ENCODE measurements around the gene PTPDC1.

The PTPDC1 gene, protein sequence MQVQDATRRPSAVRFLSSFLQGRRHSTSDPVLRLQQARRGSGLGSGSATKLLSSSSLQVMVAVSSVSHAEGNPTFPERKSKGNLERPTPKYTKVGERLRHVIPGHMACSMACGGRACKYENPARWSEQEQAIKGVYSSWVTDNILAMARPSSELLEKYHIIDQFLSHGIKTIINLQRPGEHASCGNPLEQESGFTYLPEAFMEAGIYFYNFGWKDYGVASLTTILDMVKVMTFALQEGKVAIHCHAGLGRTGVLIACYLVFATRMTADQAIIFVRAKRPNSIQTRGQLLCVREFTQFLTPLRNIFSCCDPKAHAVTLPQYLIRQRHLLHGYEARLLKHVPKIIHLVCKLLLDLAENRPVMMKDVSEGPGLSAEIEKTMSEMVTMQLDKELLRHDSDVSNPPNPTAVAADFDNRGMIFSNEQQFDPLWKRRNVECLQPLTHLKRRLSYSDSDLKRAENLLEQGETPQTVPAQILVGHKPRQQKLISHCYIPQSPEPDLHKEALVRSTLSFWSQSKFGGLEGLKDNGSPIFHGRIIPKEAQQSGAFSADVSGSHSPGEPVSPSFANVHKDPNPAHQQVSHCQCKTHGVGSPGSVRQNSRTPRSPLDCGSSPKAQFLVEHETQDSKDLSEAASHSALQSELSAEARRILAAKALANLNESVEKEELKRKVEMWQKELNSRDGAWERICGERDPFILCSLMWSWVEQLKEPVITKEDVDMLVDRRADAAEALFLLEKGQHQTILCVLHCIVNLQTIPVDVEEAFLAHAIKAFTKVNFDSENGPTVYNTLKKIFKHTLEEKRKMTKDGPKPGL
- total RNA-seq, result 7.4 to 20.4 (median 12.4) reads per million in 9 experiments

DNA sequence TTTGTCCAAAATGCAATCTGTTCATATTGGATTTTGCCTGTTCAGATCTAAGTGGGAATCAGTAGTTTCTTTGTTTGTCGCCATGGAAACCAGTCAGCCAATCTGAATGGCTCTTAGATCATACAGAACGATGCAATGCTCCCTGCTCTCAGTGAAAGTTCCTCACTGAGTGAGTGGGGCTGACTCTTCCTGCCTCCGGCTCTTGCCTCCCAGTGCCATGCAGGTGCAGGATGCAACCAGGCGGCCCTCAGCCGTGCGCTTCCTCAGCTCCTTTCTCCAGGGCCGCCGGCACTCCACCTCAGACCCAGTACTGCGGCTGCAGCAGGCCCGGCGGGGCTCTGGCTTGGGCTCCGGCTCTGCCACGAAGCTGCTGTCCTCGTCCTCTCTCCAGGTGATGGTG lies at the start of gene PTPDC1:
Gene PTPDC1, plus strand, starts transcription at position 151 of the 400 bp plus-strand sequence. Its CDS starts 67 bp downstream, at position 218.
- Mint-ChIP-seq H3K27ac (peak within 1 kb of the TSS in 1 of 2 donors; percentile 83), H3K4me1 (ENCODE audit: low read depth in 2 of 2) (no peaks in the 10 kb centered on the region), H3K27me3 (no peaks in the 10 kb centered on the region), H3K9me3 (no peaks in the 10 kb centered on the region), H3K36me3 (ENCODE audit: insufficient read depth) (no peaks in the 10 kb centered on the region), H3K4me3 (no peak within 1 kb of the TSS)
- no peak for DNase-seq
- no peak for ATAC-seq (replicated peaks)

DNA sequence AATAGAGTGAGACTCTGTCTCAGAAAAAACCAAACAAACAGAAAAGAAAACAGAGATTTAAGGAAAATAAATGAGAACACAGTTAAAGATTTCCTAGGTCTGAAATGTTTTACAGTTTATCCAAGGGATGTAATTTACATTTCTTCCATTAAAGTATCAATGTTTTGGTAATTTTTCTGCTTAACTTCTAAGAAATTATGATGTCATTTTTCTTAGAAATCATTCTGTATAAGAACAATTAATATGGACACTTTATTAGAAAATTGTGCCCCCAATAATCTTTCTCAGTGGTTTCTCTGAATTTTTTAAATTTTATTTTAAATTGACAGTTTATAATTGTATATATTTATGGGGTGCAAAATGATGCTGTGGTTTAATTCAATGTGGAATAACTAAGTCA lies 49.8 kb upstream of the PTPDC1 start:
- Mint-ChIP-seq H3K36me3 (ENCODE audit: insufficient read depth) (no peaks in the 10 kb centered on the region), H3K4me1 (ENCODE audit: low read depth in 2 of 2) (peaks cover 10 to 18% of the 10 kb centered on the region in 2 donors), H3K9me3 (no peaks in the 10 kb centered on the region), H3K27me3 (no peaks in the 10 kb centered on the region), H3K27ac (peak overlapping the region in 1 of 2 donors; percentile 70), H3K4me3 (no peak overlapping the region)
- DNase-seq, result no peak
- ATAC-seq (replicated peaks), result no peak

- H3K4me1 Mint-ChIP-seq (ENCODE audit: low read depth in 2 of 2), result no peaks in the 10 kb centered on the region
- H3K36me3 Mint-ChIP-seq (ENCODE audit: insufficient read depth), result no peaks in the 10 kb centered on the region
- ATAC-seq (replicated peaks) (no peak), DNase-seq (no peak)
- H3K4me3 Mint-ChIP-seq, result no peak overlapping the region
- H3K9me3 Mint-ChIP-seq, result no peaks in the 10 kb centered on the region
- no peak overlapping the region for H3K27ac Mint-ChIP-seq
- no peaks in the 10 kb centered on the region for H3K27me3 Mint-ChIP-seq
Observed at GRCh38 chr9:94039786-94040185, 44.5 kb upstream of the PTPDC1 start.

DNA sequence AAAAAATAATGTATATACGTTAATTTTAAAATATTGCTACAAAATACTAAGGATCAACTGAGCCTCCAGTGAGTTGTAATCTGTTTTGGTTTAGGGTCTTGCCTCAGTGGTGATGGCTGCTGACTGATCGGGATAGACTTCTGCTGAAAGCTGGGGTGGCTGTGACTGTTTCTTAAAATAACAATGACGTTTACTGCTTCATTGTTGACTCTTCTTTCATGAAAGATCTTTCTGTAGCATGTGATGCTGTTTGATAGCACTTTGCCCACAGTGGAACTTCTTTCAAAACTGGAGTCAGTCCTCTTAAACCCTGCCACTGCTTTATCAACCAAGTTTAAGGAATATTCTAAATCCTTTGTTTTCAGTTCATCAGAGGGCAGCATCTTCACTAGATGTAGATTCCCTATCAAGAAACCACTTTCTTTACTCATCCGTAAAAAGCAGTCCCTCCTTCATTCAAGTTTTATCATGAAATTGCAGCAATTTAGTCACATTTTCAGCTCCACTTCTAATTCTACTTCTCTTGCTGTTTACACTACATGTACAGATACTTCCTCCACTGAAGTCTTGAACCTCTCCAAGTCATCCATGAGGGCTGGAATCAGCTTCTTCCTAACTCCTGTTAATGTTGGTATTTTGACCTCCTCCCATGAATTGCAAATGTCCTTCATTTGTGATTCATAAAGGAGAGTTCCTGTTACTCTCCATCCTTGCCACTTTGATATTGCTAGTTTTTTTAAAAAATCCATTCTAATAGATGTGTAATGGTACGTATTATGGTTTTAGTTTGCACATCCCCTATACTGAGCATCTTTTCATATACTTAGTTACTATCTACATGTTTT lies 41.5 kb upstream of the PTPDC1 start:
- DNase-seq (no peak), ATAC-seq (replicated peaks) (no peak)
- H3K4me3 Mint-ChIP-seq, result no peak overlapping the region
- H3K27me3 Mint-ChIP-seq, result no peaks in the 10 kb centered on the region
- no peak overlapping the region for H3K27ac Mint-ChIP-seq
- H3K9me3 Mint-ChIP-seq, result no peaks in the 10 kb centered on the region
- no peaks in the 10 kb centered on the region for H3K36me3 Mint-ChIP-seq (ENCODE audit: insufficient read depth)
- H3K4me1 Mint-ChIP-seq (ENCODE audit: low read depth in 2 of 2), result no peaks in the 10 kb centered on the region

- no peak overlapping the region for H3K27ac Mint-ChIP-seq
- no peaks in the 10 kb centered on the region for H3K9me3 Mint-ChIP-seq
- ATAC-seq (replicated peaks), result no peak
- peaks cover 0 to 4% of the 10 kb centered on the region in 2 donors for H3K27me3 Mint-ChIP-seq
- H3K4me3 Mint-ChIP-seq, result no peak overlapping the region
- no peak for DNase-seq
- H3K36me3 Mint-ChIP-seq (ENCODE audit: insufficient read depth), result no peaks in the 10 kb centered on the region
- no peaks in the 10 kb centered on the region for H3K4me1 Mint-ChIP-seq (ENCODE audit: low read depth in 2 of 2)
Observed at GRCh38 chr9:94054716-94055115, 29.5 kb upstream of the PTPDC1 start.

GRCh38 chr9:94056442-94056974 lies 27.8 kb upstream of the PTPDC1 start:
- Mint-ChIP-seq H3K27ac (no peak overlapping the region), H3K4me3 (no peak overlapping the region), H3K4me1 (ENCODE audit: low read depth in 2 of 2) (no peaks in the 10 kb centered on the region), H3K36me3 (ENCODE audit: insufficient read depth) (no peaks in the 10 kb centered on the region), H3K27me3 (no peaks in the 10 kb centered on the region), H3K9me3 (peaks cover under 1 to 6% of the 10 kb centered on the region in 2 donors)
- DNase-seq (no peak), ATAC-seq (replicated peaks) (no peak)

GRCh38 chr9:94057918-94058317 lies 26.3 kb upstream of the PTPDC1 start:
- ATAC-seq (replicated peaks) (no peak), DNase-seq (no peak)
- Mint-ChIP-seq H3K27ac (no peak overlapping the region), H3K36me3 (ENCODE audit: insufficient read depth) (no peaks in the 10 kb centered on the region), H3K4me1 (ENCODE audit: low read depth in 2 of 2) (no peaks in the 10 kb centered on the region), H3K9me3 (peaks cover 7 to 17% of the 10 kb centered on the region in 2 donors), H3K27me3 (no peaks in the 10 kb centered on the region), H3K4me3 (no peak overlapping the region)

- ATAC-seq (replicated peaks), result no peak
- H3K4me3 Mint-ChIP-seq, result no peak overlapping the region
- H3K27me3 Mint-ChIP-seq, result no peaks in the 10 kb centered on the region
- H3K9me3 Mint-ChIP-seq, result peaks cover 7 to 17% of the 10 kb centered on the region in 2 donors
- H3K36me3 Mint-ChIP-seq (ENCODE audit: insufficient read depth), result no peaks in the 10 kb centered on the region
- DNase-seq, result no peak
- H3K27ac Mint-ChIP-seq, result no peak overlapping the region
- H3K4me1 Mint-ChIP-seq (ENCODE audit: low read depth in 2 of 2), result peaks cover 2 to 6% of the 10 kb centered on the region in 2 donors
Observed at GRCh38 chr9:94061864-94062263, 22.4 kb upstream of the PTPDC1 start.

DNA sequence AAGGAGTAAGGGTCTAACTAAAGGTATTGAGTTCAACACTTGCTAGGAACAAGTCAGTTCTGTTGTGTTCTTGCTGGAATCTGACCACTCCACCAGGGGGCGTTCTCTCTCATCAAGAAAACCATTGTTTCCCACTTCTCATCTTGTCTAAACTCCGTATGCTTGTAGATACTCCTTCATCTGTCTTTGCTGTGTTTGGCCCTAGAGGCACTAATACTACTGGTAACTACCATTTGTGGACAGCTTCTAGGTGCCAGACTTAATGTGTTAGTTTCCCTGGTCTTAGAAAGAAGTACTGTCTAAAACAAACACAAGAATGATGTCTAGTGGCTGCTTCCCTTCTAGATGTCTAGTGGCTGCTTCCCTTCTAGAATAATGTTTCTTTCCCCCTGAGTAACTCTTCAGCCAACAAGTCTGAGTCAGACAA lies 18.7 kb upstream of the PTPDC1 start:
- DNase-seq (peak; percentile 61 to 70 (median 62)), ATAC-seq (replicated peaks) (peak; percentile 51)
- H3K27ac Mint-ChIP-seq, result no peak overlapping the region
- H3K36me3 Mint-ChIP-seq (ENCODE audit: insufficient read depth), result no peaks in the 10 kb centered on the region
- H3K9me3 Mint-ChIP-seq, result peaks cover 7 to 15% of the 10 kb centered on the region in 2 donors
- no peaks in the 10 kb centered on the region for H3K27me3 Mint-ChIP-seq
- H3K4me1 Mint-ChIP-seq (ENCODE audit: low read depth in 2 of 2), result peaks cover 2 to 6% of the 10 kb centered on the region in 2 donors
- H3K4me3 Mint-ChIP-seq, result no peak overlapping the region

GRCh38 chr9:94068257-94068656 lies 16.0 kb upstream of the PTPDC1 start:
- ATAC-seq (replicated peaks) (no peak), DNase-seq (no peak)
- no peaks in the 10 kb centered on the region for H3K9me3 Mint-ChIP-seq

DNA sequence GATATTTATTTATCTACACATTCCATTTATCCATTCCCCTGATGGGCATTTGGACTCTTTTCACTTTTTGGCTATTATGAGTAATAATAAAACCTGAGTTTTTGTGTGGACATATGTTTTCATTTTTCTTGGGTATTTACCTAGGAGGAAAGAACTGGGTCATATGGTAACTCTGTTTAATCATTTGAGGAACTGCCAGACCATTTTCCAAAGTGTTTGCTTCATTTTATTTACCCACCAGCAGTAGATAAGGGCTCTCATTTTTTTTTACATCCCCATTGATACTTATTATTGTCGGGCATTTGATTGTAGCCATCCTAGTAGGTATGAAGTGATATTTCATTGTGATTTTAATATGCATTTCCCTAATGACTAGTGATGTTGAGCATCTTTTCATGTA lies 7.7 kb upstream of the PTPDC1 start:
- Mint-ChIP-seq H3K4me3 (no peak overlapping the region), H3K27ac (no peak overlapping the region), H3K27me3 (no peaks in the 10 kb centered on the region), H3K36me3 (ENCODE audit: insufficient read depth) (no peaks in the 10 kb centered on the region), H3K9me3 (no peaks in the 10 kb centered on the region), H3K4me1 (ENCODE audit: low read depth in 2 of 2) (no peaks in the 10 kb centered on the region)
- no peak for ATAC-seq (replicated peaks)
- DNase-seq, result no peak

More at GRCh38 chr9:94068257-94068656, 16.0 kb upstream of the PTPDC1 start:
- H3K4me1 Mint-ChIP-seq (ENCODE audit: low read depth in 2 of 2), result peaks cover 2 to 6% of the 10 kb centered on the region in 2 donors
- no peaks in the 10 kb centered on the region for H3K36me3 Mint-ChIP-seq (ENCODE audit: insufficient read depth)
- peak overlapping the region in 1 of 2 donors; percentile 15 for H3K27ac Mint-ChIP-seq
- no peak overlapping the region for H3K4me3 Mint-ChIP-seq
- H3K27me3 Mint-ChIP-seq, result no peaks in the 10 kb centered on the region

DNA sequence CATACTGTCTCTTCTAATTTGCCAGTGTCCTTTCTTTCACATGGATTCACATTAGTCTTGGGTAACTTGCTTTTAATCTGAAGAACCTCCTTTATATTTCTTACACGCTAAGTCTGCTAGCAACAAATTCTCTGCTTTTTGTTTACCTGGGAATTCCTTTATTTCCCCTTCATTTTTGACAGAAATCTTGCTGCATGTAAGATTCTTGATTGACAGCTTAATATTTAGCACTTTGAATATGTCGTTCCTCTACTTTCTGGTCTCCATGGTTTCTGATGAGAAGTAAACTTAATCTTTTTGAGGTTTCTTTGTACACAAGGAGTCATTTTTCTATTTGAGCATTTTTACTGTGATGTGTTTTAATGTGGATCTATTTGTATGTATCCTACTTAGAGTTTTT lies 6.2 kb upstream of the PTPDC1 start:
- H3K27me3 Mint-ChIP-seq, result no peaks in the 10 kb centered on the region
- no peak for DNase-seq
- no peak for ATAC-seq (replicated peaks)
- no peaks in the 10 kb centered on the region for H3K4me1 Mint-ChIP-seq (ENCODE audit: low read depth in 2 of 2)
- no peaks in the 10 kb centered on the region for H3K9me3 Mint-ChIP-seq
- no peaks in the 10 kb centered on the region for H3K36me3 Mint-ChIP-seq (ENCODE audit: insufficient read depth)
- no peak overlapping the region for H3K4me3 Mint-ChIP-seq
- no peak overlapping the region for H3K27ac Mint-ChIP-seq

DNA sequence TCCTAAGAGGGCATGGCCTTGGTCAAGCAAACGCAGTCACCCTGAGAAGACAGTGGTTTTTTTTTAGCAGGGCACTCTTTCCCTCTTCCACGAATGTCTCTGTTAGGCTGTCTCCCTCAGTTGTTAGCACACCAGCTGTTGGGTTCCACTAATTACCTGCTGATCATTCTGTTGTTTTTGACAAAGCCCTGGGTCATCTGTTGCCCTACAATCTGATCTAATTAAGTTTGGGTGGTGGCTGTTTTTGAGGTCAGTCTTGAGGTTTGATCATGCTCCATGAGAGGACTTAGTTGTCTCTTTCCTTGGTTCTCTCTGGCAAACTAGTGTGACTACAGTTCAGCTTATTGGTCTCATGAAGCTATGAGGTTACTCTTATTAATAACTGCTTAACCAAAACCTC lies 5.0 kb upstream of the PTPDC1 start:
- DNase-seq (no peak), ATAC-seq (replicated peaks) (no peak)
- H3K4me3 Mint-ChIP-seq, result no peak overlapping the region
- H3K36me3 Mint-ChIP-seq (ENCODE audit: insufficient read depth), result no peaks in the 10 kb centered on the region
- no peaks in the 10 kb centered on the region for H3K27me3 Mint-ChIP-seq
- H3K9me3 Mint-ChIP-seq, result no peaks in the 10 kb centered on the region
- H3K4me1 Mint-ChIP-seq (ENCODE audit: low read depth in 2 of 2), result no peaks in the 10 kb centered on the region
- no peak overlapping the region for H3K27ac Mint-ChIP-seq
